GM21619 (cell line): ENCODE measurements around the gene ICAM4.

Experiments used
- ATAC-seq: cut with Tn5 transposase; IDR thresholded peaks from one replicate; pipeline ENCODE4 v1.9.1; 2021; ENCODE audit not compliant: unreplicated experiment

The ICAM4 gene

GRCh38 chr19:10317045-10317856 lies 30.5 kb downstream of the ICAM4 start:
- no peak for ATAC-seq

GRCh38 chr19:10317857-10318462 lies 31.2 kb downstream of the ICAM4 start:
- ATAC-seq: no peak

GRCh38 chr19:10318807-10319682 lies 32.3 kb downstream of the ICAM4 start:
- ATAC-seq: no peak

- ATAC-seq: no peak
These were observed 34.1 kb downstream of the ICAM4 start for GRCh38 chr19:10320602-10321416.

GRCh38 chr19:10321417-10321797 lies 34.7 kb downstream of the ICAM4 start:
- no peak for ATAC-seq

- ATAC-seq: no peak
These were observed 35.4 kb downstream of the ICAM4 start for GRCh38 chr19:10321874-10322835.

- ATAC-seq: no peak
These were observed 39.0 kb downstream of the ICAM4 start for GRCh38 chr19:10325732-10326131.

- ATAC-seq: no peak
These were observed 41.0 kb downstream of the ICAM4 start for GRCh38 chr19:10327793-10328192.

GRCh38 chr19:10328558-10329429 lies 42.0 kb downstream of the ICAM4 start:
- no peak for ATAC-seq

DNA sequence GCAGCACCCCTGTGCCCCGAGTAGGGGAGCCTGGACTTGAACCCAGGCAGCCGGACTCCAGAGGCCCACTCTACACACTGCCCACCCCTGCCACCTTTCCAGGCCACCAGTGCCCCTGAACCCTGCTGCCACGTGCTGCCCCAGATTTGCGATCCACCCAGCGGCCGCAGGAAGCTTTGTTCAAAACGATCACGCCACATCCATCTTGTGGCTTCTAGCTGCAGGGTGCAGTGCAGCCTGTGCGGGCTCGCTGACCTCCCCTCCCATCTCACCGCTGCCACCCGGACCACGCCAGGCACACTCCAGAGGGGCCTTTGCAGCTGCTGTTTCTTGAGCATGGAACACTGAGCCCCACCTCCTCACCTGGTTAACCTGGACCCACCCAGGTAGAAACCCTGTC lies 42.8 kb downstream of the ICAM4 start:
- ATAC-seq: no peak

- ATAC-seq: no peak
These were observed 45.6 kb downstream of the ICAM4 start for GRCh38 chr19:10332158-10332964.

DNA sequence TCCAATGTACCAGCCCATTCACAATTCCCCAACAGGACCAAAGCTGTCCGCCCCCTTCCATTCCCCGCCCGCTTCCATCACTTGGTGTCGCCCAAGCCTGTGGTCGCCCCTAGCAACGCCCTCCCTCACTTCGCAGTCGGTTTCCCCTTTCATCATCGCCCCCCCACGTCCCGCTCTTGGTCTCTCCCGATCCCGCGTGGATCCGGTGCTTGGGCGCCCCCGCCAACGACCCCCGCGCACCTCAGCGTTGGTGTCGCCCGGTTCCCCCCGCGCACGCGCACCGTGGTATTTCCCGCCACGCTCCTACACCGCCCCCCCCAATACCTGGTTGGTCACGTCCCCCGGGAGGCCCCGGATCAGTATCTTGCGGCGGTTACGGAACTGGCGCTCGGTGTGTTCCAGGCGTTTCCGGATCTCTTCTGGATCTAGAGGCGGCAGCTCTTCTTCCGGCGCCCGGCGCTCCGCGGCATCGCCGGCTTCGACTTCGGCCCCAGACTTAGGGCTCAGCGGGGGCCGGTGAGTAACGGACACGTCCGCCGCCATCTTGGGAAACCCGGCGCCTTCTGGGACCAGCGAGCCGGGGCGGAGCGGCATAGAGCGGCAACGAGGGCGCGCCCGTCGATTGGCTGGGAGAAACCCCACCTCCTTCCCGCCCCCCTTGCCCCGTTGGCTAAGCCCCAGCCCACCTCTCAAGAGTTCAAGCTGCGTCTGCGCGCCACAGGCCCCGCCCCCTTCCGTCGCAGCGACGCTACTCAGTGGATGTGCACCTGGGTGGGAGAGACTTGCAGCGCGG lies 46.4 kb downstream of the ICAM4 start, which contains the start of gene RAVER1:
Gene RAVER1, minus strand, starts transcription at position 565 of the 793 bp plus-strand sequence. Its CDS starts 22 bp downstream, at position 543.
- peak; percentile 76 for ATAC-seq

GRCh38 chr19:10333758-10334587 lies 47.2 kb downstream of the ICAM4 start:
- no peak for ATAC-seq

GRCh38 chr19:10334588-10335351 lies 48.0 kb downstream of the ICAM4 start:
- no peak for ATAC-seq

DNA sequence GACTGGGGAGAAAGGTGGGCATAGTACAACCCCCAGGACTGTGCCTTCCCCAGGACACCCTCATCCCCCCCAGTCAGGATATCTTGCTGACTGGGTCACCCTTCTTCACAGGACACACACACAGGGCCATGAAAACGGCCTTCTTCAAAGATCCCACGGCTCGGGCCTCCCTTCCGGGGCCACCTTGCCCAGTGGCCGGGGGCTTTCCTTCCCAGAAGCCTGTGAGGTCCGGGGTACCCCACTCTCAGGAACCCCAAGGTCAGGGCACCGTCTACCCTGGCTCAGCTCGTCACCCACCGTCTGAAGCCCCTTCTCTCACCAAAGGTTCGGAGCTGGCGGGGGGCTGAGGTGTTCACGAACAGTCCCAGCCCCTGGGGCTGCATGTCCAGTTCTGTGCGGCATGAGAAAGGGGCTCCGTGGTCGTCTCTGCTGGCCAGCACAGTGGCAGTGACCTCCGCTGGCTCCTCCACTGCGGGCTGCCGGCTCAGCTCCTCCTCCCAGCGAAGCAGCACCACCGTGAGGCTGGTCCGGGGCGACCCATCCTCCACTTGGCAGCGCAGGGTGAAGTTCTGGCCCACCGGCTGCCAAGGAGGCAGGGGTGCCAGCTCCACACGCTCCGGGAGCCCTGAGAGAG lies 48.7 kb downstream of the ICAM4 start:
- ATAC-seq: no peak
